HT1080 (cell line): ENCODE data around the gene PCDHGB1. TPM values are rescaled to one million over a fixed set of nuclear protein-coding genes. Genes with fewer than 3 reads are reported as not detected.
A peak's percentile ranks its signal among the peaks of the same experiment; 100 is the strongest.
"Not testable (repeated sequence)": the region's sequence is repeated elsewhere in the genome, so short reads cannot be mapped to it uniquely, and the experiment has no call there.

Experiments used
- DNase-seq: peaks from one replicate; pipeline ENCODE4 v3.0.0-alpha.2; 2015; ENCODE audit warnings: low read depth
- polyA plus RNA-seq, 2 experiments: library from polyadenylated mRNA; depleted of rRNA; stranded (reverse); fragments of >200 nt; gene quantifications; 2 replicates each; pipeline ENCODE4 v1.2.3, GENCODE V29; 2015
- total RNA-seq: library from RNA; depleted of rRNA; stranded (reverse); fragments of >200 nt; shearing (Covaris generic); gene quantifications from 2 replicates; pipeline ENCODE4 v1.2.3, GENCODE V29; 2014; rRNA removed

The PCDHGB1 gene
- total RNA-seq = 0.53 and 1.4 TPM in 2 replicates
- polyA plus RNA-seq (2015; cell fraction: cytosol; rRNA removed) = 0.45 and 0.52 TPM in 2 replicates
- polyA plus RNA-seq (2015; cell fraction: nucleus; rRNA removed) = 4.4 and 4.8 TPM in 2 replicates

- DNase-seq = peak; percentile 32
Measured at GRCh38 chr5:141349917-141350619, at the start of gene PCDHGB1. TSS of gene PCDHGB1 (plus strand) at chr5:141350099. CDS start at chr5:141350261, 162 bp downstream.

GRCh38 chr5:141303756-141304155 lies 46.1 kb upstream of the PCDHGB1 start, which contains the start of gene SLC25A2:
TSS of gene SLC25A2 (minus strand) at chr5:141304049. CDS start at chr5:141303865, 184 bp downstream.
- no peak for DNase-seq

GRCh38 chr5:141306630-141307029 lies 43.3 kb upstream of the PCDHGB1 start:
- DNase-seq = no peak

GRCh38 chr5:141313711-141314110 lies 36.2 kb upstream of the PCDHGB1 start:
- DNase-seq = no peak

GRCh38 chr5:141316963-141317362 lies 32.9 kb upstream of the PCDHGB1 start:
- DNase-seq = not testable (repeated sequence)

GRCh38 chr5:141319202-141319601 lies 30.7 kb upstream of the PCDHGB1 start:
- no peak for DNase-seq

- DNase-seq = no peak
Measured at GRCh38 chr5:141319699-141320098, 30.2 kb upstream of the PCDHGB1 start.

- DNase-seq = peak; percentile 78
Measured at GRCh38 chr5:141320225-141321169, 29.4 kb upstream of the PCDHGB1 start, which contains the start of gene TAF7. TSS of gene TAF7 (minus strand) at chr5:141320784. CDS start at chr5:141320044, 740 bp downstream.

- DNase-seq = no peak
Measured at GRCh38 chr5:141322261-141322660, 27.6 kb upstream of the PCDHGB1 start.

- DNase-seq = peak; percentile 40
Measured at GRCh38 chr5:141326088-141326854, 23.6 kb upstream of the PCDHGB1 start.

- DNase-seq = no peak
Measured at GRCh38 chr5:141328231-141328630, 21.7 kb upstream of the PCDHGB1 start.

- DNase-seq = peak; percentile 45
Measured at GRCh38 chr5:141330299-141331080, 19.4 kb upstream of the PCDHGB1 start, which contains the start of gene PCDHGA1. TSS of gene PCDHGA1 (plus strand) at chr5:141330514.

- DNase-seq = not testable (repeated sequence)
Measured at GRCh38 chr5:141332571-141332970, 17.3 kb upstream of the PCDHGB1 start.

- peak; percentile 36 for DNase-seq
Measured at GRCh38 chr5:141338538-141339306, 11.2 kb upstream of the PCDHGB1 start, which contains the start of gene PCDHGA2. TSS of gene PCDHGA2 (plus strand) at chr5:141338760.

GRCh38 chr5:141340781-141341354 lies 9.0 kb upstream of the PCDHGB1 start:
- DNase-seq = not testable (repeated sequence)

GRCh38 chr5:141342773-141343172 lies 7.1 kb upstream of the PCDHGB1 start:
- no peak for DNase-seq

GRCh38 chr5:141343242-141343952 lies 6.5 kb upstream of the PCDHGB1 start, which contains the start of gene PCDHGA3:
TSS of gene PCDHGA3 (plus strand) at chr5:141343829. CDS start at chr5:141344034, 205 bp downstream.
- DNase-seq = peak; percentile 34

- no peak for DNase-seq
Measured at GRCh38 chr5:141343953-141344463, 5.9 kb upstream of the PCDHGB1 start.
